ENCODE measurements around the gene ZNF25.
"Not testable (repeated sequence)": the region's sequence is repeated elsewhere in the genome, so short reads cannot be mapped to it uniquely, and the experiment has no call there.

ZNF25 gene

GRCh38 chr10:37934791-37935190 lies 41.7 kb downstream of the ZNF25 start:
- FAIRE-seq (no peak), DNase-seq (ENCODE audit: insufficient read length) (no peak)
- TF ChIP-seq POLR2AphosphoS5 (IDR thresholded peaks at IDR 0.05; ENCODE audit: low read depth, low read length) (no peak), POLR2A (IDR thresholded peaks at IDR 0.05; ENCODE audit: low read depth, low read length) (no peak), TAF1 (IDR thresholded peaks at IDR 0.05; ENCODE audit: borderline replicate concordance, low read depth, low read length) (no peak)

GRCh38 chr10:37930423-37930822 lies 46.0 kb downstream of the ZNF25 start:
- no peak for TF ChIP-seq POLR2A (IDR thresholded peaks at IDR 0.05; ENCODE audit: low read depth, low read length)
- TF ChIP-seq TAF1 (IDR thresholded peaks at IDR 0.05; ENCODE audit: borderline replicate concordance, low read depth, low read length): no peak
- FAIRE-seq (no peak), DNase-seq (ENCODE audit: insufficient read length) (no peak)

GRCh38 chr10:37908165-37908564 lies 68.3 kb downstream of the ZNF25 start:
- not testable (repeated sequence) for FAIRE-seq

GRCh38 chr10:37906382-37906781 lies 70.1 kb downstream of the ZNF25 start:
- TF ChIP-seq TAF1 (IDR thresholded peaks at IDR 0.05; ENCODE audit: borderline replicate concordance, low read depth, low read length) (no peak), POLR2AphosphoS5 (IDR thresholded peaks at IDR 0.05; ENCODE audit: low read depth, low read length) (no peak), POLR2A (IDR thresholded peaks at IDR 0.05; ENCODE audit: low read depth, low read length) (no peak)

More at GRCh38 chr10:37908165-37908564, 68.3 kb downstream of the ZNF25 start:
- DNase-seq (ENCODE audit: insufficient read length): not testable (repeated sequence)

More at GRCh38 chr10:37906382-37906781, 70.1 kb downstream of the ZNF25 start:
- DNase-seq (ENCODE audit: insufficient read length): no peak
- no peak for FAIRE-seq

Measured in GM12892 (cell line).